Measurements from ENCODE around the gene PRKCA. TPM values are rescaled to one million over a fixed set of nuclear protein-coding genes. Genes with fewer than 3 reads are reported as not detected.

Gene PRKCA
- total and polyA plus RNA-seq, 2 donors (not counting 3 experiments of a cell fraction or from before 2014, with no cell fraction given), result 7.5 to 34.2 TPM

DNA sequence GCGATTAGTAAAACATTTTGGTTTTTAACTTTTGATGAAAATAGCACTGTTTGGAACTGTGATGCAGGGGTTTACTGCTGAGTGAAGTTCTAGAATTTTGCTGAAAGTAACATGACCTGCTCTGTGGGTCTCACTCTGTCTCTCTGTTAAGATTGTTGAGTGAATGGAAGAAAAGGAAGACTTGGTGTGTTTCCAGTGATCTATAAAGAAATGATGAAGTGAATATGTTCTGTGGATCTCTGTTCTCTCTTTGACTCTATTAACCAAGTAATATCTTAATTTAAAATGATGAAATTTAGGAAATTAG lies 148.4 kb downstream of the PRKCA start:
- CTCF ChIA-PET, result no interaction called here
- Histone ChIP-seq H3K27ac (ENCODE audit: insufficient read depth, low read depth, low read length) (no peak overlapping the region), H3K9me3 (replicated peaks; ENCODE audit: control insufficient read depth, insufficient read depth, low read length) (no peaks in the 10 kb centered on the region), H3K9me1 (replicated peaks; ENCODE audit: control insufficient read depth, extremely low read depth, insufficient read depth, low read length) (no peaks in the 10 kb centered on the region), H2AFZ (ENCODE audit: low read depth, low read length) (no peak overlapping the region), H3K36me3 (ENCODE audit: control insufficient read depth in 2 of 2, extremely low read depth in 1 of 2, insufficient read depth in 2 of 2, low read length in 2 of 2) (no peaks in the 10 kb centered on the region), H3K4me1 (ENCODE audit: control insufficient read depth, extremely low read depth, insufficient read depth, low read length) (peaks cover 6% of the 10 kb centered on the region), H3K4me3 (replicated peaks in 1 of 3; ENCODE audit: insufficient read depth in 1 of 3, low read depth in 1 of 3, low read length in 3 of 3) (no peak overlapping the region), H3K27me3 (ENCODE audit: control insufficient read depth in 2 of 2, insufficient read depth in 2 of 2, low read length in 2 of 2) (no peaks in the 10 kb centered on the region), H4K20me1 (replicated peaks; ENCODE audit: control insufficient read depth, extremely low read depth, insufficient read depth, low read length) (no peaks in the 10 kb centered on the region), H3K9ac (replicated peaks; ENCODE audit: extremely low read depth, insufficient read depth, low read length) (no peak overlapping the region), H3K79me2 (ENCODE audit: control insufficient read depth, insufficient read depth, low read length) (peaks cover 3% of the 10 kb centered on the region), H3K4me2 (ENCODE audit: insufficient read depth, low read length) (no peak overlapping the region)
- intact Hi-C loops (cut with micrococcal nuclease) (no loop called here), dilution Hi-C loops (cut with MboI; ENCODE audit: extremely low pct_ligation_motif_present, low sequenced_read_pairs) (no loop called here)
- POLR2A ChIA-PET, result no interaction called here
- FAIRE-seq, result no peak
- BruUV-seq (replicated peaks), result no TSS peak
- TF ChIP-seq CTCF (IDR thresholded peaks at IDR 0.05; ENCODE audit: extremely low read depth in 1 of 2, insufficient read depth in 1 of 2, low read depth in 1 of 2, low read length in 2 of 2) (no peak), POLR2AphosphoS5 (IDR thresholded peaks at IDR 0.05; ENCODE audit: insufficient read depth, low read depth, low read length) (no peak), GATA2 (IDR thresholded peaks at IDR 0.05; ENCODE audit: insufficient read depth, insufficient read length, low read depth, low read length) (no peak), POLR2A (IDR thresholded peaks at IDR 0.05; ENCODE audit: low read depth, low read length) (no peak), JUN (IDR thresholded peaks at IDR 0.05; ENCODE audit: borderline replicate concordance, insufficient read depth, insufficient read length, low read depth) (no peak), FOS (IDR thresholded peaks at IDR 0.05; ENCODE audit: borderline replicate concordance, insufficient read depth, low read length) (no peak), MYC (IDR thresholded peaks at IDR 0.05; ENCODE audit: low read depth, low read length) (no peak), EZH2 (IDR thresholded peaks at IDR 0.05; ENCODE audit: borderline replicate concordance, low read depth, low read length, severe bottlenecking) (no peak)
- TF ChIP-seq, protein P1, sequence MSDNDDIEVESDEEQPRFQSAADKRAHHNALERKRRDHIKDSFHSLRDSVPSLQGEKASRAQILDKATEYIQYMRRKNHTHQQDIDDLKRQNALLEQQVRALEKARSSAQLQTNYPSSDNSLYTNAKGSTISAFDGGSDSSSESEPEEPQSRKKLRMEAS (IDR thresholded peaks at IDR 0.05; ENCODE audit: insufficient read depth, insufficient read length), result no peak
- no peak for DNase-seq (ENCODE audit: low read depth, low spot score)

Measured in endothelial cell of umbilical vein (primary cell).